Common myeloid progenitor, CD34-positive (primary cell): ENCODE results near the gene ARF3.

Source experiments
- CTCF ChIA-PET: fragments of 350-600 bp; sonication (Branson Sonifier 250); formaldehyde crosslinking; loops from one replicate; lab custom pipeline; 2021; ENCODE audit warnings: antibody characterized with exemption; lab: Charles Lee
- POLR2A ChIA-PET: fragments of 350-600 bp; sonication (Branson Sonifier 250); formaldehyde crosslinking; loops from one replicate; lab custom pipeline; 2021; ENCODE audit warnings: antibody characterized with exemption; lab: Charles Lee
- DNase-seq, 3 donors: peaks; one replicate each; pipeline versions ENCODE4 v3.0.0 to v3.0.0-alpha.2; 2013
- H3K27ac ChIP-seq, 2 experiments: 1 replicate in 1 of 2; 2 replicates in 1 of 2; pipeline ENCODE4 v1.7.0; 2013; ENCODE audit warnings: inconsistent platforms in 2 of 2, low read length in 2 of 2, mild to moderate bottlenecking in 2 of 2, low read depth in 1 of 2, moderate library complexity in 1 of 2; ENCODE audit not compliant: severe bottlenecking in 2 of 2, insufficient read depth in 1 of 2, poor library complexity in 1 of 2
- H3K27me3 ChIP-seq, 5 experiments: replicated peaks in 2 of 5; 1 replicate in 3 of 5; 2 replicates in 2 of 5; pipeline versions ENCODE4 v1.6.1 to v1.7.0; 2013; ENCODE audit warnings: low read length in 4 of 5, mild to moderate bottlenecking in 2 of 5, moderate library complexity in 2 of 5, inconsistent platforms in 1 of 5; ENCODE audit not compliant: insufficient read depth in 5 of 5, control insufficient read depth in 4 of 5
- H3K36me3 ChIP-seq, 4 experiments: 1 replicate in 2 of 4; 2 replicates in 2 of 4; pipeline versions ENCODE4 v1.6.1 to v1.7.0; 2013; ENCODE audit warnings: low read length in 3 of 4, control low read depth in 1 of 4, mild to moderate bottlenecking in 1 of 4; ENCODE audit not compliant: control insufficient read depth in 4 of 4, insufficient read depth in 4 of 4
- H3K4me1 ChIP-seq, 4 experiments: 1 replicate in 3 of 4; 2 replicates in 1 of 4; pipeline versions ENCODE4 v1.6.1 to v1.7.1; 2013; ENCODE audit warnings: low read length in 3 of 4, mild to moderate bottlenecking in 3 of 4, control low read depth in 1 of 4, inconsistent platforms in 1 of 4, moderate library complexity in 1 of 4; ENCODE audit not compliant: control insufficient read depth in 4 of 4, insufficient read depth in 4 of 4; ENCODE audit errors: control extremely low read depth in 1 of 4
- H3K4me3 ChIP-seq, 7 experiments: 1 replicate in 4 of 7; 2 replicates in 3 of 7; pipeline versions ENCODE4 v1.5.1 to v1.7.0; 2013; ENCODE audit warnings: mild to moderate bottlenecking in 7 of 7, low read length in 6 of 7, moderate library complexity in 6 of 7, inconsistent platforms in 2 of 7, low read depth in 2 of 7, control low read depth in 1 of 7; ENCODE audit not compliant: insufficient read depth in 4 of 7, control insufficient read depth in 1 of 7; ENCODE audit errors: extremely low read depth in 1 of 7
- H3K9me3 ChIP-seq, 5 experiments: 1 replicate in 4 of 5; 2 replicates in 1 of 5; pipeline versions ENCODE4 v1.6.1 to v1.7.1; 2013; ENCODE audit warnings: low read length in 4 of 5, mild to moderate bottlenecking in 2 of 5, inconsistent platforms in 1 of 5, low read depth in 1 of 5, moderate library complexity in 1 of 5; ENCODE audit not compliant: control insufficient read depth in 4 of 5, insufficient read depth in 2 of 5; ENCODE audit errors: control extremely low read depth in 1 of 5
- WGBS: methylation state at CpG from one replicate; pipeline ENCODE4 v1.1.5; 2013; ENCODE audit not compliant: insufficient coverage; 5-methylcytosine and 5-hydroxymethylcytosine counted together

The ARF3 gene

GRCh38 chr12:48978291-48978740, 21.0 kb upstream of the ARF3 start, which contains the start of gene WNT1:
WNT1 (plus strand) TSS chr12:48978322; CDS start chr12:48978651, 329 bp downstream.
- 2% methylated on average over 34 of the region's 45 CpGs for WGBS
- ChIA-PET CTCF (interaction anchor here (1.0 to 75.7 kb wide), 11 partner anchors 3 to 151 kb away, joined by 4 to 1637 read pairs (median 10); partner anchors contain the start of genes ARF3, DDN, FKBP11 and WNT1), POLR2A (interaction anchor here (0.8 to 1.9 kb wide), 5 partner anchors 10 to 37 kb away, joined by 3 to 7 read pairs (median 4); partner anchors contain the start of gene ARF3)
- no peak for DNase-seq
- Histone ChIP-seq H3K9me3 (no peaks in the 10 kb centered on the region), H3K36me3 (no peaks in the 10 kb centered on the region), H3K27ac (no peak within 1 kb of the TSS), H3K4me1 (peaks cover 0 to 52% (median 47%) of the 10 kb centered on the region in 4 experiments), H3K27me3 (peaks cover 4 to 95% (median 54%) of the 10 kb centered on the region in 5 experiments), H3K4me3 (peak within 1 kb of the TSS in 6 of 7 experiments; percentile 1 to 69 (median 40))

- Histone ChIP-seq H3K4me1 (peaks cover 0 to 57% (median 53%) of the 10 kb centered on the region in 4 experiments), H3K27ac (no peak overlapping the region), H3K27me3 (peaks cover 4 to 97% (median 56%) of the 10 kb centered on the region in 5 experiments), H3K9me3 (no peaks in the 10 kb centered on the region), H3K36me3 (no peaks in the 10 kb centered on the region), H3K4me3 (peak overlapping the region in 2 of 7 experiments; percentile 58 to 66)
- ChIA-PET POLR2A (interaction anchor here (0.8 to 1.9 kb wide), 5 partner anchors 11 to 36 kb away, joined by 3 to 7 read pairs (median 4); partner anchors contain the start of gene ARF3), CTCF (interaction anchor here (1.0 to 75.7 kb wide), 13 partner anchors 3 to 152 kb away, joined by 3 to 1637 read pairs (median 5); partner anchors contain the start of genes ARF3, DDN, FKBP11 and RHEBL1)
- 13% methylated on average over 25 of the region's 50 CpGs for WGBS
- DNase-seq: peak; percentile 81 to 95 (median 94)
Measured at GRCh38 chr12:48977290-48978281, 20.3 kb upstream of the ARF3 start.

- peaks cover 4 to 96% (median 54%) of the 10 kb centered on the region in 5 experiments for H3K27me3 ChIP-seq
- POLR2A ChIA-PET: interaction anchor here (1.2 kb wide), 1 partner anchor 17 kb away, joined by 5 read pairs; the partner anchor contains the start of gene ARF3
- peaks cover 0 to 64% (median 59%) of the 10 kb centered on the region in 4 experiments for H3K4me1 ChIP-seq
Measured at GRCh38 chr12:48973941-48974673, 16.8 kb upstream of the ARF3 start.

GRCh38 chr12:48973531-48973930, 16.2 kb upstream of the ARF3 start:
- peaks cover 0 to 58% (median 53%) of the 10 kb centered on the region in 4 experiments for H3K4me1 ChIP-seq
- no peak overlapping the region for H3K4me3 ChIP-seq
- CTCF ChIA-PET: interaction anchor here (0.5 to 75.7 kb wide), 7 partner anchors 17 to 257 kb away, joined by 3 to 1637 read pairs (median 4); partner anchors contain the start of genes ARF3, DDN, FKBP11 and WNT1
- H3K27me3 ChIP-seq: peaks cover 4 to 96% (median 52%) of the 10 kb centered on the region in 5 experiments
- no peaks in the 10 kb centered on the region for H3K36me3 ChIP-seq
- POLR2A ChIA-PET: interaction anchor here (1.2 kb wide), 1 partner anchor 16 kb away, joined by 5 read pairs; the partner anchor contains the start of gene ARF3
- DNase-seq: no peak
- 19% methylated on average over 12 of the region's 12 CpGs for WGBS
- no peak overlapping the region for H3K27ac ChIP-seq
- H3K9me3 ChIP-seq: no peaks in the 10 kb centered on the region

More at GRCh38 chr12:48973941-48974673, 16.8 kb upstream of the ARF3 start:
- peak in 2 of 3 donors; percentile 52 to 57 for DNase-seq
- no peak overlapping the region for H3K4me3 ChIP-seq
- no peak overlapping the region for H3K27ac ChIP-seq
- 17% methylated on average over 16 of the region's 19 CpGs for WGBS
- H3K9me3 ChIP-seq: no peaks in the 10 kb centered on the region
- H3K36me3 ChIP-seq: no peaks in the 10 kb centered on the region
- CTCF ChIA-PET: interaction anchor here (0.9 to 75.7 kb wide), 5 partner anchors 17 to 257 kb away, joined by 3 to 1637 read pairs (median 5); partner anchors contain the start of genes ARF3, DDN, FKBP11 and WNT1

GRCh38 chr12:48972952-48973483, 15.7 kb upstream of the ARF3 start:
- H3K4me3 ChIP-seq: no peak overlapping the region
- DNase-seq: no peak
- H3K9me3 ChIP-seq: no peaks in the 10 kb centered on the region
- peaks cover 4 to 93% (median 50%) of the 10 kb centered on the region in 5 experiments for H3K27me3 ChIP-seq
- POLR2A ChIA-PET: interaction anchor here (0.6 to 1.2 kb wide), 3 partner anchors 16 to 106 kb away, joined by 3 to 5 read pairs (median 3); partner anchors contain the start of gene ARF3
- no peaks in the 10 kb centered on the region for H3K36me3 ChIP-seq
- CTCF ChIA-PET: interaction anchor here (0.5 to 75.7 kb wide), 9 partner anchors 18 to 258 kb away, joined by 3 to 1637 read pairs (median 4); partner anchors contain the start of genes ARF3, DDN, FKBP11 and WNT1
- 16% methylated on average over 3 of the region's 3 CpGs for WGBS
- peaks cover 0 to 54% (median 48%) of the 10 kb centered on the region in 4 experiments for H3K4me1 ChIP-seq
- no peak overlapping the region for H3K27ac ChIP-seq
